Testis (tissue), 2 donors: ENCODE data around the gene SPATC1L.

Source experiments
- POLR2A ChIP-seq: fragments of 450-650 bp; IDR thresholded peaks from one replicate; pipeline ENCODE4 v1.6.1; 2017; ENCODE audit warnings: antibody characterized with exemption, mild to moderate bottlenecking, moderate library complexity
- TF ChIP-seq, protein P1 (sequence below), 3 experiments: fragments of 450-650 bp in 2 of 3; fragments of 200-600 bp in 1 of 3; sonication (generic) in 1 of 3; IDR thresholded peaks; one replicate each; pipeline ENCODE4 v1.5.1; 2016 to 2019; ENCODE audit warnings: antibody characterized with exemption in 3 of 3, mild to moderate bottlenecking in 2 of 3, moderate library complexity in 1 of 3

DNA sequence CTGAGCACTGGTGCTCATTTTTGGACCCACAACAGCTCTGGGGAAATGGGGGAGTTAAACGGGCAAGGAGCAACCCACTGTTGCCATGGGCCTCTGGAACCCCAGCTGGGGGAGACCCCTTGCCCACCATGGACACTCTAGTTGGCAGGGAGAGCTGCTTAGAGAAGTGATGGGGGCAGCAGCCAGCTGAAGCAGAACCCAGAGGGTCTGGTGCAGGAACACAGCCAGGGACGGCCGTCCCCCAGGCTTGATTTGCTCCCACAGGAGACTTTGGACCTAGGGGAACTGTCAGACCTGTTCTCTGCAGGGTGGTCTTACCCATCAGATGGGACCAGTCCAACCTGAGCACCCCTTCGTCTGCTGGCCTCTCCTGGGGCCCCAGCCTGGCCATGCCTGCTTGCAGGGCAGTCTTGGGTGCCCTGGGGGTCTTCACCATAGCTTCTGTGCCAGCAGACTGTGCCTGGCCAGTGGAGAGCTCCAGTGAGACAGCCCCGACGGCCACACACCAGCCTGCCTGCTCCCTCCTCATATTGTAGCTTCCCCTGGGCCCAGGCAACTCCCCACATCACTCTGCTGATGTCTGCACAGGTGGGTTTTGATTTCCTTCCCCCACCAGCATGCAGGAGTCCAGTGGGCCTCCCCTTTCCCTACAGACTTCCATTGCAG, 11.3 kb downstream of the SPATC1L start:
- TF ChIP-seq, protein P1, sequence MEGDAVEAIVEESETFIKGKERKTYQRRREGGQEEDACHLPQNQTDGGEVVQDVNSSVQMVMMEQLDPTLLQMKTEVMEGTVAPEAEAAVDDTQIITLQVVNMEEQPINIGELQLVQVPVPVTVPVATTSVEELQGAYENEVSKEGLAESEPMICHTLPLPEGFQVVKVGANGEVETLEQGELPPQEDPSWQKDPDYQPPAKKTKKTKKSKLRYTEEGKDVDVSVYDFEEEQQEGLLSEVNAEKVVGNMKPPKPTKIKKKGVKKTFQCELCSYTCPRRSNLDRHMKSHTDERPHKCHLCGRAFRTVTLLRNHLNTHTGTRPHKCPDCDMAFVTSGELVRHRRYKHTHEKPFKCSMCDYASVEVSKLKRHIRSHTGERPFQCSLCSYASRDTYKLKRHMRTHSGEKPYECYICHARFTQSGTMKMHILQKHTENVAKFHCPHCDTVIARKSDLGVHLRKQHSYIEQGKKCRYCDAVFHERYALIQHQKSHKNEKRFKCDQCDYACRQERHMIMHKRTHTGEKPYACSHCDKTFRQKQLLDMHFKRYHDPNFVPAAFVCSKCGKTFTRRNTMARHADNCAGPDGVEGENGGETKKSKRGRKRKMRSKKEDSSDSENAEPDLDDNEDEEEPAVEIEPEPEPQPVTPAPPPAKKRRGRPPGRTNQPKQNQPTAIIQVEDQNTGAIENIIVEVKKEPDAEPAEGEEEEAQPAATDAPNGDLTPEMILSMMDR (IDR thresholded peaks at IDR 0.05), result no peak
- no peak for TF ChIP-seq POLR2A
